IPS-20b (cell line): ENCODE data around the gene CYP27C1.
"Not testable (repeated sequence)": the region's sequence is repeated elsewhere in the genome, so short reads cannot be mapped to it uniquely, and the experiment has no call there.

Experiments used
- H3K27ac ChIP-seq: one replicate; pipeline ENCODE4 v1.5.1; 2013; ENCODE audit warnings: low read length
- H3K27me3 ChIP-seq: 2 replicates; pipeline ENCODE4 v1.6.1; 2013; ENCODE audit warnings: mild to moderate bottlenecking, low read length, inconsistent platforms; ENCODE audit not compliant: insufficient read depth
- H3K36me3 ChIP-seq: 2 replicates; pipeline ENCODE4 v1.6.1; 2013; ENCODE audit warnings: low read depth, mild to moderate bottlenecking, inconsistent platforms, low read length, moderate library complexity; ENCODE audit not compliant: insufficient read depth
- H3K4me1 ChIP-seq: 2 replicates; pipeline ENCODE4 v1.6.1; 2013; ENCODE audit warnings: mild to moderate bottlenecking, control low read depth, inconsistent platforms, low read length, moderate library complexity; ENCODE audit not compliant: insufficient read depth
- H3K4me3 ChIP-seq: 2 replicates; pipeline ENCODE4 v1.5.1; 2013; ENCODE audit warnings: mild to moderate bottlenecking, low read length, inconsistent platforms
- H3K9ac ChIP-seq: 2 replicates; pipeline ENCODE4 v1.6.1; 2013; ENCODE audit warnings: low read depth, mild to moderate bottlenecking, inconsistent platforms, low read length, moderate library complexity
- H3K9me3 ChIP-seq: 2 replicates; pipeline ENCODE4 v1.6.1; 2013; ENCODE audit warnings: mild to moderate bottlenecking, low read depth, low read length, inconsistent platforms; ENCODE audit not compliant: insufficient read depth

The CYP27C1 gene

GRCh38 chr2:127219171-127220070, 678 bp downstream of the CYP27C1 start:
- Histone ChIP-seq H3K9ac (peak overlapping the region; percentile 72; the same call in 1 of the 2 replicates), H3K9me3 (no peaks in the 10 kb centered on the region), H3K27me3 (peaks cover 37% of the 10 kb centered on the region), H3K27ac (no peak overlapping the region), H3K4me1 (no peaks in the 10 kb centered on the region), H3K36me3 (no peaks in the 10 kb centered on the region), H3K4me3 (peak overlapping the region; percentile 79)

GRCh38 chr2:127218812-127219170, 1.3 kb downstream of the CYP27C1 start:
- Histone ChIP-seq H3K4me3 (peak overlapping the region; percentile 79), H3K9me3 (no peaks in the 10 kb centered on the region), H3K9ac (peak overlapping the region; percentile 72; the same call in 1 of the 2 replicates), H3K27ac (no peak overlapping the region), H3K27me3 (peaks cover 37% of the 10 kb centered on the region), H3K4me1 (no peaks in the 10 kb centered on the region), H3K36me3 (no peaks in the 10 kb centered on the region)

- Histone ChIP-seq H3K36me3 (no peaks in the 10 kb centered on the region), H3K27me3 (peaks cover 37% of the 10 kb centered on the region), H3K4me1 (no peaks in the 10 kb centered on the region), H3K9me3 (no peaks in the 10 kb centered on the region), H3K27ac (no peak overlapping the region), H3K4me3 (peak overlapping the region; percentile 79; the same call in 1 of the 2 replicates), H3K9ac (no peak overlapping the region)
These were observed 2.4 kb downstream of the CYP27C1 start for GRCh38 chr2:127217470-127218325.

DNA sequence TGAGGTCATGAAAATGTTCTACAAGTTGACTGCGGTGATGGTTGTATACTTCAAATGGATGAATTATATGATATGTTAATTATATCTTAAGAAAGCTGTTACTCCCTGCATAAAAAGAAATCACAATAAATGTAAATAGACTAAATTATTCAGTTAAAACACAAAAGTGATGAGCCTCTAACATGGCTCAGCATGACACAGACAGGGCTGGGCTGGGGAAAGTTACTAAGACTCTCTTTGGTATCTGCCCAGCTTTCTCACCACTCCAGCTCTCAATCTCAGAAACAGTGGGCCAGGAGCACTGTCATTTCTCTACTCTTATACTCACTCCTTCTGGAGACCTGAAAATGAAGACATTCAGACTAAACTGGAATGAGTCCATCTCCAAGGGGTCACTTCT, 3.5 kb downstream of the CYP27C1 start:
- no peak overlapping the region for H3K4me3 ChIP-seq
- H3K27ac ChIP-seq: no peak overlapping the region
- H3K36me3 ChIP-seq: no peaks in the 10 kb centered on the region
- H3K4me1 ChIP-seq: no peaks in the 10 kb centered on the region
- no peak overlapping the region for H3K9ac ChIP-seq
- H3K27me3 ChIP-seq: peaks cover 37% of the 10 kb centered on the region
- no peaks in the 10 kb centered on the region for H3K9me3 ChIP-seq

DNA sequence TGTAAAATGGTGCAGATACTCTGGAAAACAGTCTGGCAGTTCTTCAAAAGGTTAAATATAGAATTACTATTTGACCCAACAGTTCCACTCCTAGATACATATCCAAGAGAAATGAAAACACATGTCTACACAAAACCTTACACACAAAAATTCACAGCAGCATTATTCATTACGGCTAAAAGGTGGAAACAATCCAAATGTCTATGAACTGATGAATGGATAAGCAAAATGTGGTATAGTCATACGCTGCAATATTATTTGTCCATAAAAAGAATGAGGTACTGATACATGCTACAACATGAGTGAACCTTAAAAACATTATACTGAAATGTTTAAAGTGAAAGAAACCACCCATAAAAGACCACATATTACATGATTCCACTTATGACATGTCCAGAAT, 4.0 kb downstream of the CYP27C1 start:
- H3K36me3 ChIP-seq: no peaks in the 10 kb centered on the region
- H3K4me1 ChIP-seq: no peaks in the 10 kb centered on the region; the same call in 1 of the 2 replicates
- H3K4me3 ChIP-seq: no peak overlapping the region
- H3K9ac ChIP-seq: no peak overlapping the region
- no peak overlapping the region for H3K27ac ChIP-seq
- peaks cover 37% of the 10 kb centered on the region for H3K27me3 ChIP-seq
- no peaks in the 10 kb centered on the region for H3K9me3 ChIP-seq

DNA sequence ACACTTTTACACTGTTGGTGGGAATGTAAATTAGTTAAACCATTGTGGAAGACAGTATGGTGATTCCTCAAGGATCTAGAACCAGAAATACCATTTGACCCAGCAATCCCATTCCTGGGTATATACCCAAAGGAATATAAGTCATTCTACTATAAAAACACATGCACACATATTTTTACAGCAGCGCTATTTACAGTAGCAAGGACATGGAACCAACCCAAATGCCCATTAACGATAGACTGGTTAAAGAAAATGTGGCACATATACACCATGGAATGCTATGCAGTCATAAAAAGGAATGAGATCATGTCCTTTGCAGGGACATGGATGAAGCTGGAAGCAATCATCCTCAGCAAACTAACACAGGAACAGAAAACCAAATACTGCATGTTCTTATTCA, 5.9 kb downstream of the CYP27C1 start:
- H3K9me3 ChIP-seq, H3K27ac ChIP-seq, H3K4me3 ChIP-seq, H3K36me3 ChIP-seq, H3K9ac ChIP-seq, H3K4me1 ChIP-seq: not testable (repeated sequence)
- H3K27me3 ChIP-seq: peaks cover 28% of the 10 kb centered on the region

GRCh38 chr2:127208313-127208712, 11.8 kb downstream of the CYP27C1 start:
- Histone ChIP-seq H3K27me3 (no peaks in the 10 kb centered on the region), H3K4me1 (peaks cover 15% of the 10 kb centered on the region; the same call in 1 of the 2 replicates), H3K36me3 (no peaks in the 10 kb centered on the region), H3K4me3 (peak overlapping the region; percentile 44; the same call in 1 of the 2 replicates), H3K9ac (peak overlapping the region; percentile 39; the same call in 1 of the 2 replicates), H3K27ac (no peak overlapping the region), H3K9me3 (no peaks in the 10 kb centered on the region)

GRCh38 chr2:127205218-127206125, 14.6 kb downstream of the CYP27C1 start:
- H3K27ac ChIP-seq: no peak overlapping the region
- no peak overlapping the region for H3K9ac ChIP-seq
- H3K4me1 ChIP-seq: peaks cover 15% of the 10 kb centered on the region; the same call in 1 of the 2 replicates
- no peak overlapping the region for H3K4me3 ChIP-seq
- no peaks in the 10 kb centered on the region for H3K36me3 ChIP-seq
- H3K27me3 ChIP-seq: no peaks in the 10 kb centered on the region
- H3K9me3 ChIP-seq: no peaks in the 10 kb centered on the region

- no peaks in the 10 kb centered on the region for H3K9me3 ChIP-seq
These were observed 18.6 kb downstream of the CYP27C1 start for GRCh38 chr2:127201452-127201851.

DNA sequence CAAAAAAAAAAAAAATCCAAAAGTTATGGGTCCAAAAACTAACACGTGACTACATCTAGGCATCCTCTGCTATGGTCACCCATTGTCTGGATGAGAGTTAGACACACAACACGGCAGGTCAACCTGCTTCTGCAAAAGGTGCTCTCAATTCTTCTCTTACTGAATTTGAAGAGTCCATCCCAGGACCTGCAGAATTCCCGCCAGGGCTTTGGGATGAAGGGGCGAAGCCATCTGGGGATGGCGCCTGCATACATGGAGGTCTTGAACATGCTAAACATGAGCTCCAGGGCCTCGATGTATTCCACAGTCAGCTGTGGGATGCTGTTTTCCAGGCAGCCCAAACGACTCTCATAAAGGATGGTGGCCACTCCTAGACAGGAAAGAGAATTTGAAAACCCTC, 19.1 kb downstream of the CYP27C1 start:
- Histone ChIP-seq H3K27ac (no peak overlapping the region), H3K4me3 (no peak overlapping the region), H3K27me3 (no peaks in the 10 kb centered on the region), H3K4me1 (no peaks in the 10 kb centered on the region; the same call in 1 of the 2 replicates), H3K9ac (no peak overlapping the region), H3K9me3 (no peaks in the 10 kb centered on the region), H3K36me3 (no peaks in the 10 kb centered on the region)

More at GRCh38 chr2:127201452-127201851, 18.6 kb downstream of the CYP27C1 start:
- Histone ChIP-seq H3K4me1 (no peaks in the 10 kb centered on the region; the same call in 1 of the 2 replicates), H3K27me3 (no peaks in the 10 kb centered on the region), H3K9ac (no peak overlapping the region), H3K27ac (no peak overlapping the region), H3K4me3 (no peak overlapping the region), H3K36me3 (no peaks in the 10 kb centered on the region)

DNA sequence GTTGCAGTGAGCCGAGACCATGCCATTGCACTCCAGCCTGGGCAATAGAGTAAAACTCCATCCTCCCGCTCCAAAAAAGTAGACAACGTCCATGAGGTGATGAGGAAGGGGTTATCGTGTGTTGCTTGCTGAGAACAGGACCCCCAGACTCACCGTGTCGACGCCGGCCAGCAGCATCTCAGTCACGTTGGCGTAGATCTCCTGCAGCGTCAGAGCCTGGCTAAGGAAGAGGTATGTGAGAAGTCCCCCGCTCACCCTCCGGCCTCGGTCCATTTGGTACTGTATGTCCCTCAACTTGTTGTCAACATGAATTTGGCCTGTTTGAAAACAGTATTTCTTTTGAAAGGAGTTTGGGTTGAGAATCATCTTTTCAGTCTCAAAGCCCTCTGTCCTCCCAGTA, 20.9 kb downstream of the CYP27C1 start:
- Histone ChIP-seq H3K4me1 (peaks cover 3% of the 10 kb centered on the region; the same call in 1 of the 2 replicates), H3K4me3 (no peak overlapping the region), H3K27ac (no peak overlapping the region), H3K27me3 (no peaks in the 10 kb centered on the region), H3K36me3 (no peaks in the 10 kb centered on the region), H3K9me3 (no peaks in the 10 kb centered on the region), H3K9ac (no peak overlapping the region)
